IPS-20b (cell line): ENCODE data around the gene GPR137.
"Not testable (repeated sequence)": the region's sequence is repeated elsewhere in the genome, so short reads cannot be mapped to it uniquely, and the experiment has no call there.

Experiments used
- H3K27ac ChIP-seq: one replicate; pipeline ENCODE4 v1.5.1; 2013; ENCODE audit warnings: low read length
- H3K27me3 ChIP-seq: 2 replicates; pipeline ENCODE4 v1.6.1; 2013; ENCODE audit warnings: mild to moderate bottlenecking, low read length, inconsistent platforms; ENCODE audit not compliant: insufficient read depth
- H3K36me3 ChIP-seq: 2 replicates; pipeline ENCODE4 v1.6.1; 2013; ENCODE audit warnings: low read depth, mild to moderate bottlenecking, inconsistent platforms, low read length, moderate library complexity; ENCODE audit not compliant: insufficient read depth
- H3K4me1 ChIP-seq: 2 replicates; pipeline ENCODE4 v1.6.1; 2013; ENCODE audit warnings: mild to moderate bottlenecking, control low read depth, inconsistent platforms, low read length, moderate library complexity; ENCODE audit not compliant: insufficient read depth
- H3K4me3 ChIP-seq: 2 replicates; pipeline ENCODE4 v1.5.1; 2013; ENCODE audit warnings: mild to moderate bottlenecking, low read length, inconsistent platforms
- H3K9ac ChIP-seq: 2 replicates; pipeline ENCODE4 v1.6.1; 2013; ENCODE audit warnings: low read depth, mild to moderate bottlenecking, inconsistent platforms, low read length, moderate library complexity
- H3K9me3 ChIP-seq: 2 replicates; pipeline ENCODE4 v1.6.1; 2013; ENCODE audit warnings: mild to moderate bottlenecking, low read depth, low read length, inconsistent platforms; ENCODE audit not compliant: insufficient read depth

GPR137 gene

GRCh38 chr11:64322925-64323260 lies 37.2 kb downstream of the GPR137 start:
- H3K4me3 ChIP-seq = no peak overlapping the region
- H3K9me3 ChIP-seq = no peaks in the 10 kb centered on the region
- 0 out of 2 replicates have a peak, but pooled peaks cover 5% of the 10 kb centered on the region for H3K4me1 ChIP-seq
- no peaks in the 10 kb centered on the region for H3K27me3 ChIP-seq
- H3K27ac ChIP-seq = no peak overlapping the region
- peaks cover 27% of the 10 kb centered on the region for H3K36me3 ChIP-seq
- H3K9ac ChIP-seq = no peak overlapping the region

- no peak overlapping the region for H3K4me3 ChIP-seq
These were observed 37.7 kb downstream of the GPR137 start for GRCh38 chr11:64323373-64323772.

DNA sequence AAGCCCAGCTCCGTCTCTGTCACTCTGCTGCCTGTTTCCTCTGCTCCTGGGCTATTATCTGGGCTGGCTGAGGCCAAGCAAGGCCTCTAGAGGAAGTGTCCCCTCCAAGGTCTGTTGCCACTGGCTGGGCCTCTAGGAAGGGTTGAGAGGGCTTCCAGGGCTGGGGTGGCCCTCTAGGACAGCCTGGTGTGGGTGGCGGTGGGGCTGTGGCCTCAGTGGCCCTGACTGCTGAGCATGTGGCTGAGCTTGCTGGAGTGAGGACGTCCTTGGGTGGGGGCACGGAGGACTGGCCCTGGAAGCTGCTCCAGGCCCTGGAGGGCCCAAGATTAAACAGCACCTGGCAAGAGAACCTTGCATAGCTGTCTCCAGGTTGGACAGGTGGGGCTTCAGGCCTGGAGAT lies 38.3 kb downstream of the GPR137 start:
- H3K9ac ChIP-seq = not testable (repeated sequence)

More at GRCh38 chr11:64323373-64323772, 37.7 kb downstream of the GPR137 start:
- Histone ChIP-seq H3K9ac (no peak overlapping the region), H3K36me3 (peaks cover 27% of the 10 kb centered on the region), H3K9me3 (no peaks in the 10 kb centered on the region), H3K27me3 (no peaks in the 10 kb centered on the region), H3K27ac (no peak overlapping the region), H3K4me1 (0 out of 2 replicates have a peak, but pooled peaks cover 5% of the 10 kb centered on the region)

DNA sequence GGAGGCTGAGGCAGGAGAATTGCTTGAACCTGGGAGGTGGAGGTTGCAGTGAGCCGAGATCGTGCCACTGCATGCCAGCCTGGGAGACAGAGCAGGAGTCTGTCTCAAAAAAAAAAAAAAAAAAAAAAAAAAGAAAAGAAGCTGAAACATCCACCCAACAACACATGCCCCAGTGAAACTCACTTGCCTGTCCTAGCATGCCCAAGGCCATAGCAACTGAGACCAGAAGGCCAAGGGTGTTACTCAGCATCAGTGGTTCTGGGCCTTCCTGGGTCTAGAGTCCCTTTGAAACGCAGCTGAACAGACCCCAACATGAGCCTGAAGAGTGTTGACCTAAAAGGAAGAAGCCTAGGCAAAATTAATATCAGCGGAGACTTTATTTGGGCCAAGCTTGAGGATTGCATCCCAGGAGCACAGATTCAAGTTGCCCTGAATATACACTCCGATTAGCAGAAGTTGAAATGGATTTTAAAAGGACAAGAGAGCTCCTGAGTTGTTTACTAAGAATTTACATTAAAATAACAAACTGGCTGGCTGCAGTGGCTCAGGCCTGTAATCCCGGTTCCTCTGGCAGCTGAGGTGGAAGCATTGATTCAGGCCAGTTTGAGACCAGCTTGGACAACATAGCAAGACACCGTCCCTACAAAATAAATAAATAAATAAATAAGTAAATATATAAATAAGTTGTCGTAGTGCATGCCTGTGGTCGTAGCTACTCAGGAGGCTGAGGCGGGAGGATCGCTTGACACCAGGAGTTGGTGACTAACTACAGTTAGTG lies 39.2 kb downstream of the GPR137 start:
- no peaks in the 10 kb centered on the region for H3K27me3 ChIP-seq
- peaks cover 27% of the 10 kb centered on the region for H3K36me3 ChIP-seq
- H3K4me3 ChIP-seq = no peak overlapping the region
- H3K27ac ChIP-seq = no peak overlapping the region
- no peaks in the 10 kb centered on the region for H3K9me3 ChIP-seq
- 0 out of 2 replicates have a peak, but pooled peaks cover 3% of the 10 kb centered on the region for H3K4me1 ChIP-seq
- peak overlapping the region; percentile 23; the same call in 1 of the 2 replicates for H3K9ac ChIP-seq

More for the DNA sequence above, 38.3 kb downstream of the GPR137 start:
- not testable (repeated sequence) for H3K4me3 ChIP-seq, H3K9me3 ChIP-seq, H3K4me1 ChIP-seq, H3K27me3 ChIP-seq, H3K27ac ChIP-seq
- H3K36me3 ChIP-seq = peaks cover 27% of the 10 kb centered on the region

GRCh38 chr11:64327375-64327774 lies 41.7 kb downstream of the GPR137 start:
- H3K9ac ChIP-seq = no peak overlapping the region
- H3K4me3 ChIP-seq = no peak overlapping the region
- no peaks in the 10 kb centered on the region for H3K27me3 ChIP-seq
- no peak overlapping the region for H3K27ac ChIP-seq
- H3K4me1 ChIP-seq = peaks cover 9% of the 10 kb centered on the region
- no peaks in the 10 kb centered on the region for H3K9me3 ChIP-seq
- 0 out of 2 replicates have a peak, but pooled peaks cover 7% of the 10 kb centered on the region for H3K36me3 ChIP-seq

DNA sequence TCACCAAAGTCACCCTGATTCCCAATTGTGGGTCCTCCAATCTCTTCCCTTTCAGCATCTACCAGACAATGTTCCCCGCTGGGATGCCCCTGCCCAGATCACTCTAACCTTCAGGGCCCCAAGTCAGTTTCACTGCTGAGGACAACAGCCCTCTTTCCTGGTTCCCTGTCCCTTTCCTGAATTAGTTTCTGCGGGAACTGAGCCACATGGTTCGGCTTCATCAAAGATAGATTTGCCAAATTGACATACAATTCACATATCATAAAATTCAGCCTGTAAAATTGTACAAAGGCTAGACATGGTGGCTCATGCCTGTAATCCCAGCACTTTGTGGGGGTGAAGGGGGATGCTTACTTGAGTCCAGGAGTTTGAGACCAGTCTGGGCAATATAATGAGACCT lies 42.3 kb downstream of the GPR137 start:
- Histone ChIP-seq H3K27ac (no peak overlapping the region), H3K9me3 (no peaks in the 10 kb centered on the region), H3K36me3 (0 out of 2 replicates have a peak, but pooled peaks cover under 1% of the 10 kb centered on the region)

GRCh38 chr11:64330888-64331287 lies 45.2 kb downstream of the GPR137 start:
- Histone ChIP-seq H3K27ac (no peak overlapping the region), H3K27me3 (no peaks in the 10 kb centered on the region), H3K9ac (no peak overlapping the region), H3K36me3 (no peaks in the 10 kb centered on the region), H3K4me3 (no peak overlapping the region), H3K9me3 (no peaks in the 10 kb centered on the region), H3K4me1 (peaks cover 6% of the 10 kb centered on the region)

More for the DNA sequence above, 42.3 kb downstream of the GPR137 start:
- H3K27me3 ChIP-seq = no peaks in the 10 kb centered on the region
- peaks cover 9% of the 10 kb centered on the region for H3K4me1 ChIP-seq
- H3K4me3 ChIP-seq = no peak overlapping the region
- no peak overlapping the region for H3K9ac ChIP-seq

GRCh38 chr11:64331569-64332371 lies 46.1 kb downstream of the GPR137 start:
- Histone ChIP-seq H3K27ac (no peak overlapping the region), H3K9me3 (no peaks in the 10 kb centered on the region), H3K4me3 (no peak overlapping the region), H3K27me3 (no peaks in the 10 kb centered on the region), H3K9ac (no peak overlapping the region), H3K36me3 (no peaks in the 10 kb centered on the region), H3K4me1 (peaks cover 6% of the 10 kb centered on the region)

DNA sequence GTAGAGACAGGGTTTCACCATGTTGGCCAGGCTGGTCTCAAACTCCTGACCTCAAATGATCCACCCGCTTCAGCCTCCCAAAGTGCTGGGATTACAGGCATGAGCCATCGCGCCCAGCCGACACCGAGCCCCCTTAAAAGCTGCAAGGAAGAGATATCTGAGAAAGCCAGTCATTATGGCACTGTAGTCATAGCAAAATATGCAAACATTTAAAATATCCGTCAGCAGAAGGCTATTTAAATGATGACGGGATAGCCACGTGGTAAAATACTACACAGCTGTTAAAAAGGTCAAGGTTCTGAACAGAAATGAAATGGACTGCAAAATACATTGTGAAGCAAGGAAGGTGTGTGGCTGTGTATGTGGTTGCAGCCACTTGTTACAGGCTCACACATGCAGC lies 47.9 kb downstream of the GPR137 start:
- H3K4me1 ChIP-seq = peaks cover 6% of the 10 kb centered on the region
- no peak overlapping the region for H3K9ac ChIP-seq
- no peak overlapping the region for H3K4me3 ChIP-seq
- H3K9me3 ChIP-seq = no peaks in the 10 kb centered on the region
- no peaks in the 10 kb centered on the region for H3K27me3 ChIP-seq
- no peak overlapping the region for H3K27ac ChIP-seq
- no peaks in the 10 kb centered on the region for H3K36me3 ChIP-seq

DNA sequence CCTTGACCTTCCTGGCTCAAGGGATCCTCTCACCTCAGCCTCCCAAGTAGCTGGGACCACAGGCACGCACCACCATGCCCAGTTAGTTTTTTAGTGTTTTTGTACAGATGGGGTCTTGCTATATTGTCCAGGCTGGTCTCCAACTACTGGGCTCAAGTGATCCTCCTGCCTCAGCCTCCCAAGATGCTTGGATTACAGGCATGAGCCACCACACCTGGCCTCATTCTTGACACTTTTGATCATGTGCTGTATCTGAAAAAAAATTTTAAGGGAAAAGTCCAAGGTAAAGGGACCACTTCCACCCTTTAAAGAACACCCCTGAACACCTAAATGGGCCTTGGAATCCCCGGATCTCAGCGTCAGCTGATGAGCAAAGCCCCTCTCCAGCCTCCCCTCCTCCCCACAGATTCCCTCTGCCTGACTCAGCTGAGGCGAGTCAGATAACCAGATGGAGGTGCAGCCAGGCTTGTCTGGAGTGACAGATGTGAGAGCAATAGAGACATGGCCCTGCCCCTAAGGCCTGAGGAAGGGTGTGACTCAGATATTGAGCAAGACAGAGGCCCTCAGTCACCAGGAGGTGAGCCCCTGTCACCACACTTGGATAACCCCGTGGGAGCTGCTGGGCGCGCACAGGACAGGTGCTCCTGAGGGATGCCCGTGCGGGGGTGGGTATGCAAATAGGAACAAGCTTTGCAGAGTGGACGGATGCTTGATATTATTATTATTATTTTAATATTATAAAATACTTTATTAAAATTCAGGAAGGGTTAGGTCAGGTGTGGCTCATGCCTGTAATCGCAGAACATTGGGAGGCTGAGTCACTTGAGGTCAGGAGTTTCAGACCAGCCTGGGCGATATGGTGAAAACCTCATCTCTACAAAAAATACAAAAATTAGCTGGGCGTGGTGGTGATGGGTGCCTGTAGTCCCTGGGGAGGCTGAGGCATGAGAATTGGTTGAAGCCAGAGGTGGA lies 49.4 kb downstream of the GPR137 start:
- H3K4me3 ChIP-seq = no peak overlapping the region

More for the DNA sequence above, 49.4 kb downstream of the GPR137 start:
- Histone ChIP-seq H3K27me3 (peaks cover 9% of the 10 kb centered on the region), H3K27ac (no peak overlapping the region), H3K9ac (no peak overlapping the region), H3K36me3 (no peaks in the 10 kb centered on the region), H3K4me1 (peaks cover 6% of the 10 kb centered on the region), H3K9me3 (no peaks in the 10 kb centered on the region)
